ENCODE data around the gene TNFRSF6B. TPM values are rescaled to one million over a fixed set of nuclear protein-coding genes. Genes with fewer than 3 reads are reported as not detected.

The TNFRSF6B gene
- total RNA-seq, 4 donors from 2014 or later, result 2.1 to 16.1 (median 11.1) TPM

DNA sequence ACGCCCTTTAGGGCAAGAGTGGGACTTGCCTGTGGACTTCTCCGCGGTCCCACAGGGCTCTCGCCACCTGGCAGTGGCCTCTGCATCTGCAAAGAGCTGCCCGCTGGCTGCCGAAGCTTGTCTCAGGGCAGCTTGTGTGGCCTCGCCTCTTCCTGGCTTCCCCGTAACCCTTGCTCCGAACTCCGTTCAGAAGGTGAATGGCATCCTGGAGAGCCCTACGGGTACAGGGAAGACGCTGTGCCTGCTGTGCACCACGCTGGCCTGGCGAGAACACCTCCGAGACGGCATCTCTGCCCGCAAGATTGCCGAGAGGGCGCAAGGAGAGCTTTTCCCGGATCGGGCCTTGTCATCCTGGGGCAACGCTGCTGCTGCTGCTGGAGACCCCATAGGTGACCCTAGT lies 35.3 kb upstream of the TNFRSF6B start:
- Histone ChIP-seq H3K9me3 (no peaks in the 10 kb centered on the region), H3K27ac (no peak overlapping the region), H3K4me3 (no peak overlapping the region), H3K36me3 (peaks cover 52% of the 10 kb centered on the region), H3K27me3 (no peaks in the 10 kb centered on the region), H3K4me1 (peaks cover 26% of the 10 kb centered on the region)
- no peak for TF ChIP-seq POLR2AphosphoS5 (IDR thresholded peaks at IDR 0.05)
- no peak for TF ChIP-seq POLR2A (IDR thresholded peaks at IDR 0.05)
- no peak for TF ChIP-seq EP300 (IDR thresholded peaks at IDR 0.05)
- TF ChIP-seq, protein P1, sequence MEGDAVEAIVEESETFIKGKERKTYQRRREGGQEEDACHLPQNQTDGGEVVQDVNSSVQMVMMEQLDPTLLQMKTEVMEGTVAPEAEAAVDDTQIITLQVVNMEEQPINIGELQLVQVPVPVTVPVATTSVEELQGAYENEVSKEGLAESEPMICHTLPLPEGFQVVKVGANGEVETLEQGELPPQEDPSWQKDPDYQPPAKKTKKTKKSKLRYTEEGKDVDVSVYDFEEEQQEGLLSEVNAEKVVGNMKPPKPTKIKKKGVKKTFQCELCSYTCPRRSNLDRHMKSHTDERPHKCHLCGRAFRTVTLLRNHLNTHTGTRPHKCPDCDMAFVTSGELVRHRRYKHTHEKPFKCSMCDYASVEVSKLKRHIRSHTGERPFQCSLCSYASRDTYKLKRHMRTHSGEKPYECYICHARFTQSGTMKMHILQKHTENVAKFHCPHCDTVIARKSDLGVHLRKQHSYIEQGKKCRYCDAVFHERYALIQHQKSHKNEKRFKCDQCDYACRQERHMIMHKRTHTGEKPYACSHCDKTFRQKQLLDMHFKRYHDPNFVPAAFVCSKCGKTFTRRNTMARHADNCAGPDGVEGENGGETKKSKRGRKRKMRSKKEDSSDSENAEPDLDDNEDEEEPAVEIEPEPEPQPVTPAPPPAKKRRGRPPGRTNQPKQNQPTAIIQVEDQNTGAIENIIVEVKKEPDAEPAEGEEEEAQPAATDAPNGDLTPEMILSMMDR (IDR thresholded peaks at IDR 0.05), result no peak
- DNase-seq (ENCODE audit: low spot score in 2 of 2), result no peak
- 93% methylated on average over 15 of the region's 22 CpGs for WGBS

DNA sequence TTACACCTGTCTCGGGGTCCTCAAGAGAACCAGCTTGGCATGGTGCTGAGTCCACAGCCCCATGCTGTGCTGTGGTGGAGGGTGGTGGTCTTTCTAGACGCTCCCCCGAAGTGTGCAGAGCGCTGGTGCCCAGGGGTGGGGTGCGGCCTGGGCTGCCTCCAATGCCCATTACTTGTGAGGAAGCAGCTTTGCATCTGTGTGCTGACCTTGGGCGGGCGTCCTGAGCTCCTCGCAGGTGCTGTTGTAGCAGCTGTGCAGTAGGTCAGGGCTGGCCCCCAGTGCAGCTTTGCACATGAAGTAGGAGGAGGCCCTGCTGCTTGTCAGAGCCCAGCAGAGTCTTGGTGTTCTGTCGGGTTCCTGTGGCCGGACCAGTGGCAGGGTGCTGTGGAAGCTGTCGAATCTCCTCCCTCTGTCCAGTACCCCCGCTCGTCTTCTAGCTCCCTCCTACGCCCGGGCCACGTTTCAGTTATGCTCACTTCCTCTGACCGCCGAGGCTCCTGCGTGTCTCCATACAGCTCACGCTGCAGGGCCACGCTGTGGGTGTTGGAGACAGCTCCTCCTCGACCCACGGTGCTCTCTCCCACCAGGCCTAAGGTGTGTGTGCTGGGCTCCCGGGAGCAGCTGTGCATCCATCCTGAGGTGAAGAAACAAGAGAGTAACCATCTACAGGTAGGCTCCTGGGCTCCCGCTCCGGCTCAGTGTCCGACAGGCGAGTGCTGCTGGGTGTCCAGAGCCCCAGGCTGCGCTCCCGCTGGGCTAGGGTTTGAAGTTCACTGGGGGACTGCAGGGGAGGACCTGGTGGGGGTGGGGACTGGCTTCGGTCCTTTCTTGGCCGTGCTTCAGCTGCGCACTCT lies 34.3 kb upstream of the TNFRSF6B start:
- Histone ChIP-seq H3K9me3 (no peaks in the 10 kb centered on the region), H3K4me1 (peaks cover 22% of the 10 kb centered on the region), H3K27ac (no peak overlapping the region), H3K36me3 (peaks cover 60% of the 10 kb centered on the region), H3K27me3 (no peaks in the 10 kb centered on the region), H3K4me3 (no peak overlapping the region)
- 95% methylated on average over 10 of the region's 33 CpGs for WGBS
- TF ChIP-seq EP300 (IDR thresholded peaks at IDR 0.05), result no peak
- no peak for DNase-seq (ENCODE audit: low spot score in 2 of 2)

DNA sequence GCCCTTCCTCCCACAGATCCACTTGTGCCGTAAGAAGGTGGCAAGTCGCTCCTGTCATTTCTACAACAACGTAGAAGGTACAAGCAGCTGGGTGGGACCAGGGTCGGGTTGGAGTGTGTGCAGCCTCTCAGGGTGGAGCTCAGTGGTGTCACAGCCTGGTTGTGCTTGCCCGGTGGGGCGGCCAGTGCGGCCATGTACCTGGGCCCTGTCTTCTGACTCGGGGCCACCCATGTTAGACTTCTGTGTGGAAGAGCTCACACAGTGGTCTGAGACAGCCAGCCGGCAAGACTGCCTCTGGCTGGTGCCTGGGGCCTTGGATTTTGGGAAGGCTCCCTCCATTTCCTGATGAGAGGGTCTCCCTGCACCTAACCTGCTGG lies 33.7 kb upstream of the TNFRSF6B start:
- Histone ChIP-seq H3K9me3 (no peaks in the 10 kb centered on the region), H3K4me3 (no peak overlapping the region), H3K36me3 (peaks cover 66% of the 10 kb centered on the region), H3K27ac (no peak overlapping the region), H3K4me1 (peaks cover 16% of the 10 kb centered on the region), H3K27me3 (no peaks in the 10 kb centered on the region)
- 79% methylated on average over 3 of the region's 9 CpGs for WGBS
- DNase-seq (ENCODE audit: low spot score in 2 of 2), result no peak
- no peak for TF ChIP-seq POLR2AphosphoS5 (IDR thresholded peaks at IDR 0.05)

- Histone ChIP-seq H3K4me3 (no peak overlapping the region), H3K27ac (no peak overlapping the region), H3K27me3 (no peaks in the 10 kb centered on the region), H3K4me1 (peaks cover 13% of the 10 kb centered on the region), H3K36me3 (peaks cover 73% of the 10 kb centered on the region), H3K9me3 (no peaks in the 10 kb centered on the region)
- DNase-seq (ENCODE audit: low spot score in 2 of 2), result no peak
- TF ChIP-seq POLR2A (IDR thresholded peaks at IDR 0.05), result no peak
- no peak for TF ChIP-seq EP300 (IDR thresholded peaks at IDR 0.05)
- TF ChIP-seq, protein P1 (IDR thresholded peaks at IDR 0.05), result no peak
- TF ChIP-seq POLR2AphosphoS5 (IDR thresholded peaks at IDR 0.05), result no peak
- 92% methylated on average over 7 of the region's 26 CpGs for WGBS
Measured at GRCh38 chr20:63663332-63664066, 33.0 kb upstream of the TNFRSF6B start.

- peaks cover 79% of the 10 kb centered on the region for H3K36me3 ChIP-seq
- WGBS, result 88% methylated on average over 13 of the region's 22 CpGs
- H3K4me3 ChIP-seq, result no peak overlapping the region
- no peak overlapping the region for H3K27ac ChIP-seq
- peaks cover 5% of the 10 kb centered on the region for H3K4me1 ChIP-seq
- no peak for DNase-seq (ENCODE audit: low spot score in 2 of 2)
- no peak for TF ChIP-seq POLR2AphosphoS5 (IDR thresholded peaks at IDR 0.05)
- no peak for TF ChIP-seq POLR2A (IDR thresholded peaks at IDR 0.05)
- no peak for TF ChIP-seq EP300 (IDR thresholded peaks at IDR 0.05)
- TF ChIP-seq, protein P1 (IDR thresholded peaks at IDR 0.05), result no peak
- H3K9me3 ChIP-seq, result no peaks in the 10 kb centered on the region
- H3K27me3 ChIP-seq, result no peaks in the 10 kb centered on the region
Measured at GRCh38 chr20:63664143-63664851, 32.2 kb upstream of the TNFRSF6B start.

All from suprapubic skin (tissue), 4 donors.